Measurements from ENCODE around the gene FRS2. TPM values are rescaled to one million over a fixed set of nuclear protein-coding genes. Genes with fewer than 3 reads are reported as not detected.

The FRS2 gene
- total and polyA plus RNA-seq, 10 of the 15 experiments (the other 5 are each of a cell fraction or from before 2014, with no cell fraction given), result 1.1 to 13.1 (median 5.9) TPM

DNA sequence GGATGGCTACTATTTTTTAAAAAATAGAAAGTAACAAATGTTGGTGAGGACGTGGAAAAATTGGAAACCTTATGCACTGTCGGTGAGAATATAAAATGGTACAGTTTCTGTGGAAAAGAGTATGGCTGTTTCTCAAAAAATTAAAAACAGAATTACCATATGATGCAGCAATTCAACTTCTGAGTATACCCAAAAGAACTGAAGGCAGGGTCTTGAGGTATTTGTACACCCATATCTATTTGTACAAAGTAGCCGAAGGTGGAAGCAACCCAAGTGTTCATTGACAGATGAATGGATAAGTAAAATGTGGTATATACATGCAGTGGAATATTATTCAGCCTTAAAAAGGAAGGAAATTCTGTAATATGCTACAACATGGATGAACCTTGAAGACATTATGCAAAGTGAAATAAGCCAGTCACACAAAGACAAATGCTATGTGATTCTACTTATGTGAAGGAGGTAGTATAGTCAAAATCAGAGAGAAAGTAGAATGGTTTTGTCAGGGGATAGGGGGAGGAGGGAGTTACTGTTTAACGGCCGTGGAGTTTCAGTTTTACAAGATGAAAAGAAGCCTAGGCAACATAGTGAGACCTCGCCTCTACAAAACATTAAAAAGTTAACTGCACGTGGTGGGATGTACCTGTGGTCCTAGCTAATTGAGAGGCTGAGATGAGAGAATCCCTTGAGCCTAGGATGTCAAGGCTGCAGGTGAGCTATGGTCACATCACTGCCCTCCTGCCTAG is 76.7 kb downstream of the FRS2 start (continued):
- TF ChIP-seq NFYA (IDR thresholded peaks at IDR 0.05; ENCODE audit: borderline replicate concordance, low read depth, low read length) (no peak), MXI1 (IDR thresholded peaks at IDR 0.05; ENCODE audit: low read depth, low read length) (no peak), ZSCAN29 (IDR thresholded peaks at IDR 0.05) (no peak), NBN (IDR thresholded peaks at IDR 0.05) (no peak), CBX3 (IDR thresholded peaks at IDR 0.05; ENCODE audit: borderline replicate concordance, low read depth) (no peak), EP300 (IDR thresholded peaks at IDR 0.05; ENCODE audit: borderline replicate concordance in 1 of 2, control insufficient read depth in 1 of 2, low read depth in 2 of 2, low read length in 2 of 2) (peak in 1 of 2 experiments; percentile 20; a peak in 1 of 4 replicates), JUND (IDR thresholded peaks at IDR 0.05; ENCODE audit: low read depth, low read length) (peak; percentile 22; the same call in 1 of the 2 replicates), IKZF2 (IDR thresholded peaks at IDR 0.05) (0 out of 4 replicates have a peak, but pooled peaks of 1 of the 2 experiments have one; percentile 16), PML (IDR thresholded peaks at IDR 0.05; ENCODE audit: low read length) (no peak), HDAC6 (IDR thresholded peaks at IDR 0.05; ENCODE audit: unreplicated experiment) (no peak), CBX5 (IDR thresholded peaks at IDR 0.05; ENCODE audit: low read depth) (no peak), BMI1 (IDR thresholded peaks at IDR 0.05; ENCODE audit: borderline replicate concordance) (no peak), POU2F2 (IDR thresholded peaks at IDR 0.05; ENCODE audit: borderline replicate concordance, low read depth, low read length) (no peak), BHLHE40 (IDR thresholded peaks at IDR 0.05; ENCODE audit: borderline replicate concordance in 1 of 2, low read depth in 2 of 2, low read length in 1 of 2) (peak; percentile 71 to 81), RB1 (IDR thresholded peaks at IDR 0.05; ENCODE audit: borderline replicate concordance) (no peak)
- TF ChIP-seq, protein P1, sequence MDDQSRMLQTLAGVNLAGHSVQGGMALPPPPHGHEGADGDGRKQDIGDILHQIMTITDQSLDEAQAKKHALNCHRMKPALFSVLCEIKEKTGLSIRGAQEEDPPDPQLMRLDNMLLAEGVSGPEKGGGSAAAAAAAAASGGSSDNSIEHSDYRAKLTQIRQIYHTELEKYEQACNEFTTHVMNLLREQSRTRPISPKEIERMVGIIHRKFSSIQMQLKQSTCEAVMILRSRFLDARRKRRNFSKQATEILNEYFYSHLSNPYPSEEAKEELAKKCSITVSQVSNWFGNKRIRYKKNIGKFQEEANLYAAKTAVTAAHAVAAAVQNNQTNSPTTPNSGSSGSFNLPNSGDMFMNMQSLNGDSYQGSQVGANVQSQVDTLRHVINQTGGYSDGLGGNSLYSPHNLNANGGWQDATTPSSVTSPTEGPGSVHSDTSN (IDR thresholded peaks at IDR 0.05; ENCODE audit: insufficient replicate concordance, low read depth, low read length), result no peak
- TF ChIP-seq, protein P2, sequence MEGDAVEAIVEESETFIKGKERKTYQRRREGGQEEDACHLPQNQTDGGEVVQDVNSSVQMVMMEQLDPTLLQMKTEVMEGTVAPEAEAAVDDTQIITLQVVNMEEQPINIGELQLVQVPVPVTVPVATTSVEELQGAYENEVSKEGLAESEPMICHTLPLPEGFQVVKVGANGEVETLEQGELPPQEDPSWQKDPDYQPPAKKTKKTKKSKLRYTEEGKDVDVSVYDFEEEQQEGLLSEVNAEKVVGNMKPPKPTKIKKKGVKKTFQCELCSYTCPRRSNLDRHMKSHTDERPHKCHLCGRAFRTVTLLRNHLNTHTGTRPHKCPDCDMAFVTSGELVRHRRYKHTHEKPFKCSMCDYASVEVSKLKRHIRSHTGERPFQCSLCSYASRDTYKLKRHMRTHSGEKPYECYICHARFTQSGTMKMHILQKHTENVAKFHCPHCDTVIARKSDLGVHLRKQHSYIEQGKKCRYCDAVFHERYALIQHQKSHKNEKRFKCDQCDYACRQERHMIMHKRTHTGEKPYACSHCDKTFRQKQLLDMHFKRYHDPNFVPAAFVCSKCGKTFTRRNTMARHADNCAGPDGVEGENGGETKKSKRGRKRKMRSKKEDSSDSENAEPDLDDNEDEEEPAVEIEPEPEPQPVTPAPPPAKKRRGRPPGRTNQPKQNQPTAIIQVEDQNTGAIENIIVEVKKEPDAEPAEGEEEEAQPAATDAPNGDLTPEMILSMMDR (IDR thresholded peaks at IDR 0.05 in 2 of 3, conservative IDR thresholded peaks at IDR 0.05 in 1 of 3; ENCODE audit: control insufficient read depth in 2 of 3, extremely low read depth in 1 of 3, insufficient read depth in 1 of 3, low read depth in 3 of 3, low read length in 3 of 3), result no peak
- TF ChIP-seq, protein P3, sequence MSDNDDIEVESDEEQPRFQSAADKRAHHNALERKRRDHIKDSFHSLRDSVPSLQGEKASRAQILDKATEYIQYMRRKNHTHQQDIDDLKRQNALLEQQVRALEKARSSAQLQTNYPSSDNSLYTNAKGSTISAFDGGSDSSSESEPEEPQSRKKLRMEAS (IDR thresholded peaks at IDR 0.05; ENCODE audit: low read depth, low read length), result no peak
- TF ChIP-seq, protein P4, sequence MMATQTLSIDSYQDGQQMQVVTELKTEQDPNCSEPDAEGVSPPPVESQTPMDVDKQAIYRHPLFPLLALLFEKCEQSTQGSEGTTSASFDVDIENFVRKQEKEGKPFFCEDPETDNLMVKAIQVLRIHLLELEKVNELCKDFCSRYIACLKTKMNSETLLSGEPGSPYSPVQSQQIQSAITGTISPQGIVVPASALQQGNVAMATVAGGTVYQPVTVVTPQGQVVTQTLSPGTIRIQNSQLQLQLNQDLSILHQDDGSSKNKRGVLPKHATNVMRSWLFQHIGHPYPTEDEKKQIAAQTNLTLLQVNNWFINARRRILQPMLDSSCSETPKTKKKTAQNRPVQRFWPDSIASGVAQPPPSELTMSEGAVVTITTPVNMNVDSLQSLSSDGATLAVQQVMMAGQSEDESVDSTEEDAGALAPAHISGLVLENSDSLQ (IDR thresholded peaks at IDR 0.05), result no peak
- TF ChIP-seq, protein P5, sequence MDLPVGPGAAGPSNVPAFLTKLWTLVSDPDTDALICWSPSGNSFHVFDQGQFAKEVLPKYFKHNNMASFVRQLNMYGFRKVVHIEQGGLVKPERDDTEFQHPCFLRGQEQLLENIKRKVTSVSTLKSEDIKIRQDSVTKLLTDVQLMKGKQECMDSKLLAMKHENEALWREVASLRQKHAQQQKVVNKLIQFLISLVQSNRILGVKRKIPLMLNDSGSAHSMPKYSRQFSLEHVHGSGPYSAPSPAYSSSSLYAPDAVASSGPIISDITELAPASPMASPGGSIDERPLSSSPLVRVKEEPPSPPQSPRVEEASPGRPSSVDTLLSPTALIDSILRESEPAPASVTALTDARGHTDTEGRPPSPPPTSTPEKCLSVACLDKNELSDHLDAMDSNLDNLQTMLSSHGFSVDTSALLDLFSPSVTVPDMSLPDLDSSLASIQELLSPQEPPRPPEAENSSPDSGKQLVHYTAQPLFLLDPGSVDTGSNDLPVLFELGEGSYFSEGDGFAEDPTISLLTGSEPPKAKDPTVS (IDR thresholded peaks at IDR 0.05; ENCODE audit: low read depth, low read length), result no peak
- TF ChIP-seq, protein P6, sequence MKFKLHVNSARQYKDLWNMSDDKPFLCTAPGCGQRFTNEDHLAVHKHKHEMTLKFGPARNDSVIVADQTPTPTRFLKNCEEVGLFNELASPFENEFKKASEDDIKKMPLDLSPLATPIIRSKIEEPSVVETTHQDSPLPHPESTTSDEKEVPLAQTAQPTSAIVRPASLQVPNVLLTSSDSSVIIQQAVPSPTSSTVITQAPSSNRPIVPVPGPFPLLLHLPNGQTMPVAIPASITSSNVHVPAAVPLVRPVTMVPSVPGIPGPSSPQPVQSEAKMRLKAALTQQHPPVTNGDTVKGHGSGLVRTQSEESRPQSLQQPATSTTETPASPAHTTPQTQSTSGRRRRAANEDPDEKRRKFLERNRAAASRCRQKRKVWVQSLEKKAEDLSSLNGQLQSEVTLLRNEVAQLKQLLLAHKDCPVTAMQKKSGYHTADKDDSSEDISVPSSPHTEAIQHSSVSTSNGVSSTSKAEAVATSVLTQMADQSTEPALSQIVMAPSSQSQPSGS (IDR thresholded peaks at IDR 0.05; ENCODE audit: low read length), result 0 out of 2 replicates have a peak, but pooled peaks have one; percentile 21

Data from GM12878 (cell line).